Right forelimb (tissue), 1 donor: Measurements from ENCODE around the gene SH2D2A.

Experiments
- DNase-seq: peaks from one replicate; pipeline ENCODE4 v3.0.0-alpha.2; 2018

Gene SH2D2A

GRCh38 chr1:156816561-156817328 lies at the start of gene SH2D2A:
TSS of gene SH2D2A (minus strand) at chr1:156816848. CDS start at chr1:156816708, 140 bp downstream.
- peak; percentile 41 for DNase-seq

GRCh38 chr1:156865865-156866248 lies 49.2 kb upstream of the SH2D2A start:
- no peak for DNase-seq

DNA sequence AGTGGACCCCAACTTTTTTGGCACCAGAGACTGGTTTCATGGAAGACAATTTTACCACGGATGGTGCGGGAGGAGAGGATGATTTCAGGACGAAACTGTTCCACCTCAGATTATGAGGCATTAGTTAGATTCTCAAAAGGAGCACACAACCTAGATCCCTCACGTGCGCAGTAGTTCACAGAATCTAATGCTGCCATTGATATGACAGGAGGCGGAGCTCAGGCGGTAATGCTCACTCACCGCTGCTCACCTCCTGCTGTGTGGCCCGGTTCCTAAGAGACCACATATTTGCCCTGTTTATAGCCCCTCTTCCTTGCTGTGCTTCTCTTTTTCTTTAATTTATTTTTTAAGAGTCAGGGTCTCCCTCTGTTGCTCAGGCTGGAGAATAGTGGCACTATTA lies 48.6 kb upstream of the SH2D2A start:
- no peak for DNase-seq

DNA sequence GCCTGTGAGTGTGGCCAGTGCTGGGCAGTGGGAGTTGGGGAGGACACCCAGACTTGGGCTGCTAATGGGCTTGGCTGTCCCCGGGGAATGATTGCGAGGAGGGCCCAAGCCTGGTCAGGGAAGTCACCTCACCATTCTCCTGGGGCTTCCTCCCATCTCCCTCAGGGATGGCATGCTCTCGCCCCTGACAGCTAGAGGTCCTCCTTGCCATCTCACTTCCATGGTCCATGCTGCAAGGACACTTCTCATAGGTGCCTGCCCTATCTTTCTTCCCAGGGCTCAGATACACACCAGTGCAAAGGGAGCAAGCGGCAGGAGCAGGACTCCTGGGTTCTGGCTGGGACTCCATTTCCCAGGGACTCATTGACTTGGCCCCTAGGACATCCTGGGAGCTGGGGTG lies 48.1 kb upstream of the SH2D2A start:
- DNase-seq, result no peak

GRCh38 chr1:156863631-156864030 lies 47.0 kb upstream of the SH2D2A start:
- no peak for DNase-seq

- DNase-seq, result no peak
These were observed 46.5 kb upstream of the SH2D2A start for GRCh38 chr1:156862997-156863599.

DNA sequence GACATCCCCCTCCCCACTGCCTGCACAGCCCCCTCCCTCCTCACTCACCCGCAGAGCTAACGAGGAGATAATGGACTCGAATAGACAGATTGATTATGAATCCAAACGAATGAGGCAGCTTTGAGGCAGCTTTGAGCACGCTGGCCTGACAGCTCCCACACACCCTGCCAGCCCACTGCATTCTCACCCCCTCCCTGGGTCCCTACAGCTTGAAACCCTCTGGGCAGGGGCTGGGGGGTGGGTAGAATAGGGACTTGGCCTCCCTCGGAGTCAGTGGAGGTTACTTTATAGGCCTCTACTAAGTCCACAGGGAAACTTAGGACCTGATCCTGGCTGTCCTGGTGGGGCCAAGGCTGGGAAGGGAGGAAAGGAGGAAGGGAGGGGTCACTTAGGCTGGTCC lies 45.9 kb upstream of the SH2D2A start:
- DNase-seq, result no peak

DNA sequence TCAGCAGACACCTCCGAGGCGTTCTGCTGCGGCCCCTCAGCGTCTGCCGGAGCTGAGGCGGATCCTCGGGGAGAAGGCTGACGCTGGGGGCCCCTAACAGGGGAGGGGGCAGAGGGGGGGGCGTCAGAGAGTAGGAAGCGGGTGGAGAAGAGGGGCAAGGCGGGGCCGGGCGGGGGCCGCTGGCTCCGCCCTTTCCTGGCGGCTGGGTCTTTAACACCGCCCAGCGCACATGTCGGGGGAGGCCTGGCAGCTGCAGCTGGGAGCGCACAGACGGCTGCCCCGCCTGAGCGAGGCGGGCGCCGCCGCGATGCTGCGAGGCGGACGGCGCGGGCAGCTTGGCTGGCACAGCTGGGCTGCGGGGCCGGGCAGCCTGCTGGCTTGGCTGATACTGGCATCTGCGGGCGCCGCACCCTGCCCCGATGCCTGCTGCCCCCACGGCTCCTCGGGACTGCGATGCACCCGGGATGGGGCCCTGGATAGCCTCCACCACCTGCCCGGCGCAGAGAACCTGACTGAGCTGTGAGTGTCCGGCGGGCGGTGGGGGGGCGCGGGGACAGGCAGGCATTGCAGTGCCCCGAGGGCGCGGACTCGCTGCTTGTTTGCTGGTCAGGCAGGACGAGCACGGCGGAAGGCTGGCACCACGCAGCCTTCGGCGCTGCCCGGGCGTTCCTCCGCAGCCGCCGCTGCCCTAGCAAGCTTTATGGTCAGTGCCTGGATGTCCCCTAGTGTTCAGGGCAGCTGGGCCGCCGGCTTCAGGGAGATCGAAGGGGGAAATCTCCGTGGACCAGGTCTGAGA lies 44.2 kb upstream of the SH2D2A start, which contains the start of gene NTRK1:
Gene NTRK1, plus strand, starts transcription at position 238 of the 796 bp plus-strand sequence. Its CDS starts 70 bp downstream, at position 308.
- peak; percentile 66 for DNase-seq

- peak; percentile 79 for DNase-seq
These were observed 43.5 kb upstream of the SH2D2A start for GRCh38 chr1:156860113-156860627.

DNA sequence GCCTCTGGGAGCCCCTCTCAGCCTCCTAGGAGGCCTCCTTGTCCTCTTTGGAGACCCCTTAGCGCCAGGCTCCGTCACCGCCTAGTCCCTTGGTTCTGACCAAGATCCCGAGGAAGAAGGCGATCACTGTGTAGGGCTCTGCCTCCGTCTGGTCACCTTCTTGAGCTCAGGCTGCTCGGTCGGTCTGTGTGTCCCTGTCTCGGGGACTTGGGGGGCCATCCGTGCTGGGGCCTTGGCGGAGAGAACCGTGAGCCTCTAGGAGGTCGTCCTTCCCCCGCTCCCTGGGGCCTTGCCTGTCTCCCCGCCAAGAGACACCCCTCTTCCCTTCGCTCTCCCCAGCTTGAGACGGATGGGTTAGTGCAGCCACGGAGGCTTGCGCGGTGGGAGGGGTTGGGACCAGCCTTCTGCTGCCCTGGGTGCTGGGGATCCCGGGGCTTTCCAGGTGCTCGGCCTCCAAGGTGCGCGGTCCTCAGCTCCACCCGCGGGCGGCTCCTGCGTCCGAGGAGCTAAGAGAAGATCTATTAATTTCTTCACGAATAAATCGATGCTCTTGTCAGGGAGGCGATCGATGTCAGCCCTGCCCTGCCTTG lies 43.0 kb upstream of the SH2D2A start:
- DNase-seq, result no peak

DNA sequence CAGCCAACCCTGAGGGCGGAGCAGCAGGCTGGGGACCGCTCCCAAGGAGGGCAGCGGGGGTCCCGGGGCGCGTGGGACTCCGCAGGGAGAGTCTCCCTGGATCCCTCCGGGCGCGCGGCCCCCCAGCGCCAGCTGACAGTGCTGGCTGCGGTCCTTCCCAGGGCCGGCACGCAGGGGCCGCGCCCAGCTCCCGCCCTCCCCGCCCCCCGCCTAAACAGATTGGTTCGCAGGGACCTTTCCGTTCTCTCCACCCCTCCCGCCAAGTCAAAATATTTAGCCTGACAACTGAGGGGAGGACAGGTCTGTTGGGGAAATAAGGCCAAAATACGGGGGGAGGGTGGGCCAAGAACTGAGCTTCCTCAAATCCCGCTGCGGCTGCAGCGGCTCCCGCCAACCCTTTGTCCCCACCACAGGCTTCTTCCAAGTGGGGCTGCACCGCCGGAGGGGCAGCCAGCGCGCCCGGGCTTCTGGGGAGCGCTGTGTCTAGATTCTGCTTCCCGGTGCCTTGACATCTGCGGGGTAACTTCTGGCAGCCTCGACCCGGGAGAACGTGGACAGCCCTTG lies 42.4 kb upstream of the SH2D2A start, which contains the start of gene INSRR:
Gene INSRR, minus strand, starts transcription at position 159 of the 564 bp plus-strand sequence. CDS start 496 bp downstream, outside the sequence.
- DNase-seq, result no peak

DNA sequence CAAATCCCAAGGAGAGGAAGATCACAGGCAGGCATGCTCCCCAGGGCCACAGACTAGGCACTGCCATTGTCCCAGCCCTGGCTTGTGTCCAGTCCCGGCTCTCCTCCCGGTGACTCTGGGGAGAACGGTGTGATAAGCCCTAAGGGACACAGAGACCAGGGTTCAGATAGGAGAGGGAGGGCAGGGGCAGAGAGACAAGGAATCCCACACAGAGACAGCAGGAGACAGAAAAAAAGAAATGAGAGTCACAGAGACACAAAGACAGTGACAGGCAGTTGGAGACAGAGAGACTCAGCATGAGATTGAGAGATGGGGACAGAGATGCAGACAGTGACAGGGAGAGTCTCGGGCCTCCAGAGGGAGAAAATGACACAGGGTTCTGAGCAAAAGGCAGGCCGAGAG lies 41.9 kb upstream of the SH2D2A start:
- DNase-seq, result no peak

- DNase-seq, result no peak
These were observed 40.9 kb upstream of the SH2D2A start for GRCh38 chr1:156857532-156857931.

GRCh38 chr1:156856282-156856785 lies 39.7 kb upstream of the SH2D2A start:
- DNase-seq, result no peak

DNA sequence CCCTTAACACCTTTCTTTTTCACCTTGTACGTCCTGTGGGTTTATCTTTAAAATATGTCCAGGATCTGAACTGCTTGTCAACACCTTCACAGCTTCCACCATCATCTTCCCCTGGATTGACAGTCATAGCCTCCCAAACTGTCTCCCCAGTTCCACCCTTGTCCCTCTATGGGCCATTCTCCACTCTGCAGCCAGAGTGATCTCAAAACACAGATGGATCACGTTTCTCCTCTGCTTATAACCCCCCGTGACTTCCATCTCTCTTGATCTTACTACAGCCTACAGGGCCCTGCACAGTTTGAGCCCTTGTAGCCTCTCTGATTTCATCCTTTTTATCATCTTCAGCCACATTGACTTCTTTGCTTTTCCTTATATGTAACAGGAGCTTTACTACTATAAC lies 38.0 kb upstream of the SH2D2A start:
- no peak for DNase-seq

GRCh38 chr1:156853761-156854160 lies 37.1 kb upstream of the SH2D2A start:
- no peak for DNase-seq

DNA sequence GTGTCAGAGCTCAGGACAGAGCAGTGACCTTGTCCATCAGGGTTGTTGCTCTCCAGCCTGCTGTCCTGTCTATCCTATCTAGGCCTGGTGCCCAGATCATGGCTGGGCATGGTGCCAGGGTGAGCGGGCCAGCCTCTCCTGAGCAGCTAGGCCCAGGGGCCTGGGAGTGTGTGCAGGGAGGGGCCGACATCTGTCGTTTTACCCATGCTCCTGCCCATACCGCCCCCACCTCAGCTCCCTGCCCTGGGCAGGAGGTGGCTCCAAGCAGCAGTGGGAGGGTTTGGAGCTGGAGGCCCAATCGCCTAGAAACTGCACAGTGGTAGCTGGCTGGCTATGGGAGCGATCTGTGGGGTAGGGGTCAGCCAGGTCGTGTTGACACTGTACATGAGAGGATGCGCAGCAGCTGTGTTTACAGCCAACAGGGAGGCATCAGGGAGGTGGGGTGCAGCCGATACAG lies 35.8 kb upstream of the SH2D2A start:
- DNase-seq, result peak; percentile 64

GRCh38 chr1:156851779-156852417 lies 35.2 kb upstream of the SH2D2A start:
- DNase-seq, result no peak

- no peak for DNase-seq
These were observed 32.5 kb upstream of the SH2D2A start for GRCh38 chr1:156849151-156849496.

DNA sequence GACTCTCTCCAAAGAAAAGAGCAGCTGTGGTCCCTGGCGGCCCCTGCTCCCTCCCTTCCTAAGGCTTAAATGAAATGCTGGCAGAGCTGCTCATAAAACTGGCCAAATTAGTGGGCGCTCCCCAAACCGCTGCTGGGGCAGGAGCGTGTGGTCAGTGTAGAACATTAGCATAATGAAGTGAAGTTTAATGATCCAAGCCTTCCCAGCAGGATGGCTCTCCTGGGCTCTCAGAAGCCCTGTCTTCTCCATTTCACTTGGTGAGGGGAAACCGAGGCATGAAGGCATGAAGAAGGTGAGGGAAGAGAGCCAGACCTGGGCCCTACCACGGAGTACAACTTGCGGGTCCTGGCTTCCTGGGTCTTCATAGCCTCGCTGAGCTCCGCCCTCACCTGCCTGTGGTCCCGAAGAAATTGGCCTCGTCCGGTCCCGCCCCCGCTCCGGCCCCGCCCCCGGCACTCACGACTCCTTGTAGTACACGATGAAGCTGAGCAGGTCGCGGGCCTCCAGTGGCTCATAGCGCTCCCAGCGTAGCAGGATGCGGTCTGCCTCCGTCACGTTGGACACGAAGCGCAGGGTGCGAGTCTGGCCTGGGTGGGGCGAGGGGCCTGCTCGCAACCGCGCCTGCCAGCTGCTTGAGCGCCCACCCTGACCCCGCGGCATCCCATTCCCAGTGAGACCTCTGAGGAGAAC lies 32.0 kb upstream of the SH2D2A start:
- no peak for DNase-seq
